Left colon (tissue), 2 donors: ENCODE measurements around the gene KISS1R. TPM values are rescaled to one million over a fixed set of nuclear protein-coding genes. Genes with fewer than 3 reads are reported as not detected.
A peak's percentile ranks its signal among the peaks of the same experiment; 100 is the strongest.
"Not testable (repeated sequence)": the region's sequence is repeated elsewhere in the genome, so short reads cannot be mapped to it uniquely, and the experiment has no call there.

Experiments used
- ATAC-seq: fragments of 200-7000 bp; cut with Tn5 transposase; one replicate; pipeline ENCODE4 v1.9.1; 2020; ENCODE audit warnings: mild to moderate bottlenecking, moderate library complexity
- DNase-seq, 2 donors: peaks; one replicate each; pipeline ENCODE4 v3.0.0-alpha.2; 2020
- intact Hi-C, 2 donors: fragments of 100-400 bp; cut with DNase I in 1 of 2; cut with micrococcal nuclease in 1 of 2; formaldehyde crosslinking; loops; one replicate each; pipeline versions ENCODE4 v1.11.2 to v1.14.0; 2022; cut with DNase I, micrococcal nuclease
- total RNA-seq, 2 donors: library from RNA; stranded (reverse); fragmentation: NEBNext Ultra II Directional; extraction: Animal tissue kit (Norgen Biotek cat#: 25700); gene quantifications; one replicate each; pipeline ENCODE4 v1.2.1, GENCODE V29; 2021
- donor health status: DM: no; HTN: no; CAD: no.
- donor health status: DM: yes; HTN: yes; CAD: no.

Gene KISS1R
- total RNA-seq, 2 donors from 2014 or later = not detected

GRCh38 chr19:879711-880438 is 37.3 kb upstream of the KISS1R start:
- ATAC-seq (peak; percentile 57), DNase-seq (no peak)
- intact Hi-C loops = no loop called here

DNA sequence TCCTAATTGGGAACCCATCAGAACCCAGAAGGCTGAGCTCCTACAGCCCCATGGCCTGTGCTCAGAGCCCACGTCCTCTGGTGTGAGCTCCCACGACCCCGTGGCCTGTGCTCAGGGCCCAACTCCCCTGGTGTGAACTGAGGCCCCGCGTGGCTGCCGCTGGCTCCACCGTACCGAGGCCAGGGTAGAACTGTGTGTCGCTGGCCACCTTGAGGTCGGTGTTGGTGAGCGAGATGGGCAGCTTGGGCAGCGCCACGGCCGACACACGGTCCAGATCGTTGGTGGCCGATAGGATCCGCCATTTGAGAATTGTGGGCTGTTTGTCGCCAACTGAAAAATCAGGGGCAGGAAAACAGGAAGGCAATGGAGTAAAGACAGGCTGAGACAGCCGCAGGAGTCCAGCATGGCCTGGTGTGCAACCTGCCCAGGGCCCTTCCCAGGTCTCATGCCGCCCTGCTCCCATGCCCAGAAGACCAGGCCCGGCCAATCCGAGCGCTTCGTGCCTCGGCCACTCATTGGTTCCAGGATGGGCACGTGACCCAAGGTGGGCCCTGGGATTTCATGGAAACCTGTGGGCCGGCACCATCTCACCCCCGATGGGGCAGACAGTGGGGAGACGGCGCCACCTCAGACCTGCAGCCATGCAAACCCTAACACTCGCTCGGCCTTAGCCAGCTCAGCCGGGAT is 35.6 kb upstream of the KISS1R start:
- intact Hi-C loops = no loop called here

DNA sequence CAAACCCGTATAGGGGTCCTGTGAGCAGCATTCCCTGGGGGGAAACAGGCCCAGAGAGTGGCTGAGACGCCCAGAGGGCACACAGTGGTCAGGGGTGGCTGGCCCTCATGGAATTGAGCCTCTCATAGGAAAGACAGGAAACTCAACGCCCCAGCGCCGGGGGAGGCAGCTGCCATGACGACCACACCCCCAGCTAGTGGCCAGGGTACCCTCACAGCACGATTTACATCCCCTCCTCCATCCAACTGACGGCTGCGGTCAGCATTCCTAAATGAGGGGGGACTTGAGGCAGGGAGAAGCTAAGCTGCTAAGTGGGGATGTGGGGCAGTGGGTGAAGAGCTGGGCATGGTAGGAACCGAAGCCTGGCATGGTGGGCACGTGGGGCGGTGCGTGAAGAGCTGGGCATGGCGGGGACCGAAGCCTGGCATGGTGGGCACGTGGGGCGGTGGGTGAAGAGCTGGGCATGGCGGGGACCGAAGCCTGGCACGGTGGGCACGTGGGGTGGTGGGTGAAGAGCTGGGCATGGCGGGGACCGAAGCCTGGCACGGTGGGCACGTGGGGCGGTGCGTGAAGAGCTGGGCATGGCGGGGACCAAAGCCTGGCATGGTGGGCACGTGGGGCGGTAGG is 34.1 kb upstream of the KISS1R start:
- intact Hi-C loops = no loop called here
- DNase-seq (no peak), ATAC-seq (no peak)

More for the DNA sequence above, 35.6 kb upstream of the KISS1R start:
- ATAC-seq = no peak
- no peak for DNase-seq

GRCh38 chr19:883661-884211 is 33.4 kb upstream of the KISS1R start:
- intact Hi-C loops = no loop called here
- DNase-seq = no peak
- ATAC-seq = no peak

GRCh38 chr19:884420-885211 is 32.5 kb upstream of the KISS1R start:
- intact Hi-C loops = no loop called here
- DNase-seq (no peak), ATAC-seq (no peak)

- DNase-seq = no peak
- ATAC-seq = no peak
- intact Hi-C loops = no loop called here
These were observed 31.5 kb upstream of the KISS1R start for GRCh38 chr19:885536-886224.

DNA sequence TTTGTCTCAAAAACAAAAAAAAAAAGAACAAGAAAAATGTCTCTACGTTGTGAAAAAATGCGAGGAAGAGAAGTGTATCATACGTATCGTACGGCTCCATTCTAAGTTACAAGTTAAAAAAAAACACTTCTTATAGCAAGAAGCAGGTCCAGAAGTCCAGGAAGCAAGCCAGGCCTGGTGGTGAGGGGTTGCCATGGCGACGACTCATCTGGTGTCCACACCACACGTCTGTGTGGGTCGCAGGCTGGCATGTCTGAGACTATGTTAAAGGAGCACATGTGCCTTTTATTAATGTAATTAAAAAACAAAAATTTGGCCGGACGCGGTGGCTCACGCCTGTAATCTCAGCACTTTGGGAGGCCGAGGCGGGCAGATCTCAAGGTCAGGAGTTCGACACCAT is 30.1 kb upstream of the KISS1R start:
- intact Hi-C loops = no loop called here
- ATAC-seq (no peak), DNase-seq (no peak)

DNA sequence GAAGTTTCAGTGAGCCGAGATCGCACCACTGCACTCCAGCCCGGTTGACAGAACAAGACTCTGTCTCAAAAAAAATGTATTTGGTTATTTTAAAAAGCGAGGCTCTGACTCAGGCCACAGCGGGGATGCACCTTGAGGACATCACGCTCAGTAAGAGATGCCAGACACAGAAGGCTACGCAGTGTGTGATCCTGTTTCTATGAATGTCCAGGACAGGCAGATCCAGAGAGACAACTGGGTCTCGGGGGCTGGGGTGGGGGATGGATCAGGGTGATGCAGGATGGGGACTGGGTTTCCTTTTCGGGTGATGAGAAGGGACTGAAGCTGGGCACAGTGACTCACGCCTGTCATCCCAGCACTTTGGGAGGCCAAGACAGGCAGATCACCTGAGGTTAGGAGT is 29.5 kb upstream of the KISS1R start:
- ATAC-seq = no peak
- intact Hi-C loops = no loop called here
- no peak for DNase-seq

GRCh38 chr19:888581-889385 is 28.4 kb upstream of the KISS1R start:
- intact Hi-C loops = no loop called here
- DNase-seq (no peak), ATAC-seq (no peak)

- no peak for ATAC-seq
- no peak for DNase-seq
- intact Hi-C loops = no loop called here
These were observed 27.4 kb upstream of the KISS1R start for GRCh38 chr19:889662-890295.

DNA sequence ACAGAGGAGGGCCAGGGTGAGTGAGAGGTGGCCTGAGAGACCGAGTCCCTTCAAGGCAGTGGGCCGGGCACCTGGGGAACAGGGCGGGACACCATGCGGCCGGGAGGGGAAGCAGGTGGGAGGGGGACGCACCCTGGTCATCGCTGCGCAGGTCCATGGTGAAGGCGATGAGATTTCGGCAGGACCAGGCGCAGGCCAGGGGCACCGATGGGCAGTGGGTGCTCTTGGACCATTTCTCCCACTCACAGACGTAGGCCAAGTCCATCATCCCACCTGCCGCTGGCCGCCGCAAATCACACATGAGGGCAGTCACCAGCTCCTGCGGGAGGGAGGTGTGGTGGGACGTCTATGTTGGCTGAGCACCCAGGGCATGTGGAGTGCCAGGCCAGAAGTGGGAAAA is 26.3 kb upstream of the KISS1R start:
- no peak for ATAC-seq
- intact Hi-C loops = no loop called here
- no peak for DNase-seq

DNA sequence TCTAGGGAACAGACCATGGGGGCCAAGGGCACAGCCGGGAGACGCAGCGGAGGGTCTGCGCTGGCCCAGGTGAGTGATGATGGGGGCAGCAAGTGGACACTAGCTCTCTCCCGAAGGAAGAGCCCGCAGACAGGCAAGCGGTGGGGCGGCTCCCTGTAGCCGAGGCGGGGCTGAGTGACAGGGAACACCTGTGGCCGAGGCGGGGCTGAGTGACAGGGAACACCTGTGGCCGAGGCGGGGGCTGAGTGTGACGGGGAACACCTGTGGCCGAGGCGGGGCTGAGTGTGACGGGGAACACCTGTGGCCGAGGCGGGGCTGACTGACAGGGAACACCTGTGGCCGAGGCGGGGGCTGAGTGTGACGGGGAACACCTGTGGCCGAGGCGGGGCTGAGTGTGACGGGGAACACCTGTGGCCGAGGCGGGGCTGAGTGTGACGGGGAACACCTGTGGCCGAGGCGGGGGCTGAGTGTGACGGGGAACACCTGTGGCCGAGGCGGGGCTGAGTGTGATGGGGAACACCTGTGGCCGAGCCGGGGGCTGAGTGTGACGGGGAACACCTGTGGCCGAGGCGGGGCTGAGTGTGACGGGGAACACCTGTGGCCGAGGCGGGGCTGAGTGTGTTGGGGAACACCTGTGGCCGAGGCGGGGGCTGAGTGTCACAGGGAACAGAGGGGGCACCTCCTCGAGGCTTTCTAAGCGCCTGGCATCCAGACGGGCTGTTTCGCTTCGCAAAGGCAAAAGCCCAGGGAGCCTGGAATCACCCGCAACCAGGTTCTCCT is 25.5 kb upstream of the KISS1R start:
- intact Hi-C loops = not testable (repeated sequence)
- DNase-seq (peak; percentile 80), ATAC-seq (peak; percentile 55)

DNA sequence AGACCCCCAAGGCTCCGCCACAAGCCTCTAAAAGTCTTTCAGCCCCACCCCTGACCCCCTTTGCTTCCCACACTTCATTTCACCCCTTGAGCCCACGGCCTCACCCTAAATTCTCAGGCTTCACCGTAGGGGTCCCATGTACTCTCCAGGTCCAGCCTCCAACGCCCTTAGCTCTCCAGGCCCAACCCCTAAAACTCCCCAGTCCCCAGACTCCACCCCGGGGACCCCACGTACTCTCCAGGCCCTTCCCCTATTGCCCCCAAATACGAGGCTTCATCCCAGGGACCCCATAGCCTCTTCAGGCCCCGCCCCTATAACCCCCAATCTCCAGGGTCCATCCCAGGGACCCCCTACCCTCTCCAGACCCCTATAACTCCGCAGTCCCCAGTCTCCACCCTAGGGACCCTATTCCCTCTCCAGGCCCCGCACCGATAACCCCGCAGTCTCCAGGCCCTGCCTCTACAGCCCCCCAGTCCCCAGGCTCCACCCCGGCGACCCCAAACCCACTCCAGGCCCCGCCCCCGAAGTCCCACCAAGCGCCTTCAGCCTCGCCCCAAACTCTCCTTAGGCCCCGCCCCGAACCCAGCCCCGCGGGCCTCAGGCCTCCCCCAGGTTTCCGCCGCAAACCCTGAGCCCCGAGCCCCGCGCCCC is 24.8 kb upstream of the KISS1R start:
- DNase-seq (peak in 1 of 2 donors; percentile 51), ATAC-seq (peak; percentile 38)
- intact Hi-C loops = no loop called here

DNA sequence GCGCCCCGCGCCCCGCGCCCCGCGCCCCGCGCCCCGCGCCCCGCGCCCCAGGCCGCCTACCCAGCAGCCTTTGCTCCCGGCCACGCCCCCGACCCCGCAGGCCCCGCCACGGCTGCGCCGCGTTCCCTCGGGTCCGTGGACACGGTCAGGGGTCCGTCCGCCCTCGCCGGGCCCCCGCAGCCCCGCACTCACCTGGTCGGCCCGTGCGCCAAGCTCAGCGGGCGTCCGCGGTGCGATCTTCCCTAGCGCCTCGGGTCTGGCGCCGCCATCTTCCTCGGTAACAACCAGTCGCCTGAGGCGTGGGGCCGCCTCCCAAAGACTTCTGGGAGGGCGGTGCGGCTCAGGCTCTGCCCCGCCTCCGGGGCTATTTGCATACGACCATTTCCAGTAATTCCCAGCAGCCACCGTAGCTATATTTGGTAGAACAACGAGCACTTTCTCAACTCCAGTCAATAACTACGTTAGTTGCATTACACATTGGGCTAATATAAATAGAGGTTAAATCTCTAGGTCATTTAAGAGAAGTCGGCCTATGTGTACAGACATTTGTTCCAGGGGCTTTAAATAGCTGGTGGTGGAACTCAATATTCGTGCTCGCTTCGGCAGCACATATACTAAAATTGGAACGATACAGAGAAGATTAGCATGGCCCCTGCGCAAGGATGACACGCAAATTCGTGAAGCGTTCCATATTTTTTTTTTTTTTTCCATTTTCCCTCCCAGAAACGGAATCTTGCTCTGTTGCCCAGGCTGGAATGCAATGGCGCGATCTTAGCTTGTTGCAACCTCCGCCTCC is 24.0 kb upstream of the KISS1R start, which contains the start of the genes MED16 and RNU6-9:
Gene MED16 (minus strand): TSS at position 294 of the 796 bp plus-strand sequence. CDS start 2,056 bp downstream, outside the sequence.
Gene RNU6-9 (plus strand): TSS at position 591 of the 796 bp plus-strand sequence.
- intact Hi-C loops = no loop called here
- ATAC-seq (peak; percentile 92), DNase-seq (peak; percentile 91 to 93)

DNA sequence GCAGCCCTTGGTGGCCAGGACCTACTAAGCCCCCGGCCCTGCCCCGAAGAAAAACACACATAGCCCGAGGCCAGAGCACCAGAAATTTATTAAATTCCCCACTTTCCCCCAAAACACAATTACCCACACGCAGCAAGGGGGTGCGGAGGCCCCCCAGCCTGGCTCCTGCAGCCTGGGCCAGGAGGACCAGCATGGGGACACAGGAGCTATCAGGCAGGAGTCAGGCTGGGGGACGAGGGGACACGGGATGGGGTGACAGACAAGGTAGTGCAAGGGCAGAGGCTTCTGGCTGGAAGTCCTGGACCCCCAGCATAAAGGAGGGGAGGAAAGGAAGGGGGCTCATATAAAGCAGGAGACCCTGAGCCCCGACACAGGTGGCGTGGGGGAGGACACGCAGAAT is 20.7 kb upstream of the KISS1R start:
- no peak for ATAC-seq
- no peak for DNase-seq
- intact Hi-C loops = no loop called here
